Myocyte (in vitro differentiated cells): ENCODE data around the gene TAMM41. TPM values are rescaled to one million over a fixed set of nuclear protein-coding genes. Genes with fewer than 3 reads are reported as not detected.
"Not testable (repeated sequence)": the region's sequence is repeated elsewhere in the genome, so short reads cannot be mapped to it uniquely, and the experiment has no call there.

Source experiments
- DNase-seq: peaks from one replicate; pipeline ENCODE4 v3.0.0-alpha.2; 2012; ENCODE audit warnings: low read depth
- total RNA-seq: library from RNA; depleted of rRNA; stranded (reverse); fragments of >200 nt; gene quantifications from 2 replicates; pipeline ENCODE4 v1.2.3, GENCODE V29; 2014

TAMM41 gene
- total RNA-seq, 1 donor from 2014 or later, result 8.6 TPM

DNA sequence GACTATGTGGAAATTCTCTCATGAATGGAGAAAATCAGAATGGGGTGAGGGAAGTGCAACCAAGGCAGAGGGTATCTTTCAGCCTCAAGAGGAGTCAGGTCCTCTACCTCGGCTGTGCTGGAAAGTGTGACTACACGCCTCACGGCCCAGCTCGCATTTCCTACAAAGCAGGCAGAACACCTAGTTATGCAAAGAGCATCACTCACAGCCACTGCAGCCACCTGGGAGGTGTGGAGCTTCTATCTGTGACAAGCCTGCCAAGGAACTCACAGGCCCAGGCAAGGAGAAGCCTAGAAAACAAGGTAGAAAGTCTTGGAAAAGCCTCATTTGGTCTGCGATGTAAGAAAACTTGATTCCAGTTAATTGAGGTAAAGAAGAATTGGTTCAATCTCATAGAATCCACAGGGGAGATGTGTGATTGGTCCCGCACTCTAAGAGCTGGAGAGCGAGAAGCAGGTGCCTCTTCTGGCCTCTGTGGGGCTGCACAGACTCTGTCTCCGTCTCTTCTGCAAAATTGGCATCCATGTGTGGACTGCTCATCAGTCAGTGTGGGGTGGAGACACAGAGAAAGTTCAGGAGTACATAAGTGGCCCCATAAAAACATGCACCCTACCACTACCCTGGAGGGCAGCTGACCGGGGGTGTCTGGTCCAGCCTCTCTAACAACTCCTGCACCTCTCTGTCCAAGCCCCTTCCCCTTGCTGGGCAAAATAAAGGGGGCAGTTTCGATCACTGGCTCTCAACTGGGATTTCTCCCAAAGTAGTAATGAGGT lies 76.8 kb downstream of the TAMM41 start:
- DNase-seq, result no peak

- no peak for DNase-seq
Observed at GRCh38 chr3:11768604-11769003, 78.1 kb downstream of the TAMM41 start.

DNA sequence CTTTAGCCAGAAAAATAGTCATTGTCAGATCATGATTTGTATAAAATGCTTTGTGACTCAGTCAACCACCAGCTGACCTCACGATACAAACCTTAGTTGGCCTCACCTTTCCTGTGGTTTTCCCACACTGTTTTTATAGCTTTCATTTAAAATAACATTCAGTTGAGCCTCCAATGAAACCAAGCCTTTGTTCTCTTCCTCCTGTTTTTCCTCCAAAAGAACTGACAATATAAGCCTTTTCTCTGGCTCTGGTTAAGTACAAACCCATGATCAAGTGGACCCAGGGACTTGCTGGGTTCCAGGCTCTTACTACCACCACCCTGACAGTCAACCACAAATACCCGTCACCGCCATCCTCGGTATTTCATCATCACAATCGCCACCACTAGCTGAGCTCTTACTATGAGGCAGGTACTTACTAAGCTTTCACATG lies 81.7 kb downstream of the TAMM41 start:
- DNase-seq, result peak; percentile 40

DNA sequence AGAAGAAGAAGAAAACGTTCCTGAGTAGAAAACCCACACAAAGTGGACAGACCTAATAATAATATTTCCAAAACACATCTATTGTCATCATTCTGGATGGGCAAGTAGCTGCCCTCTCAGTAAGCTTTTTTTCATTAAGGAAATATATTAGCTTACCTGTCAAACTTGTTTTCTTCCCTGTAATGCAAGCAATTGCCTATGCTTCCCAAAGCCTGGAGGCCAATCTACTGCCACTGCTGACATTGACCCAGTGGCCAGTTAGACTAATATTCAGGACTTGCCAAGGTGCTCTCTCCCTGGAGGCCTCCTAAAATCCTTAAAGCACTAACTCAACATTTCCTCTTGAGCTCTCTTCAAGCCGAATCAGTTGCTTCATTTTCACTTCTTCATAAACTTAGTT lies 86.7 kb downstream of the TAMM41 start:
- no peak for DNase-seq

DNA sequence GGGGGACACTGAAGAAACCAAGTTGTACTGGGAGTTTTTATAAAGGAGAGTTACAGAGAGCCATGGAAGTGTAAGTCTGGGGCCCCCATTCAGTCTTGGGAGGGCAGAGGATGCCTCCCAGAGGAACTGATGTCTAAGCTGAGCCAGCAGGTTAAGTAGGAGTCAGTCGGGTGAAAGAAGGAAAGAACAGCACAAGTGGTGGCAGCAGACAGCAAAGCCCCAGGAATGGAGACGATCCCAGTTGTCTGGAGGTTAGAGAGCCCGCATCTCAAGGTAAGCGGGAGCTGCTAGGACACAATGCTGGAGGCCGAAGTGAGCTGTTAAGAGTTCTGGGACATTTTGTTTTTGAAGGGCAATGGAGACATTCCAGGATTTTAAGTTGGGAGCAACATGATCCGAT lies 88.8 kb downstream of the TAMM41 start:
- no peak for DNase-seq

DNA sequence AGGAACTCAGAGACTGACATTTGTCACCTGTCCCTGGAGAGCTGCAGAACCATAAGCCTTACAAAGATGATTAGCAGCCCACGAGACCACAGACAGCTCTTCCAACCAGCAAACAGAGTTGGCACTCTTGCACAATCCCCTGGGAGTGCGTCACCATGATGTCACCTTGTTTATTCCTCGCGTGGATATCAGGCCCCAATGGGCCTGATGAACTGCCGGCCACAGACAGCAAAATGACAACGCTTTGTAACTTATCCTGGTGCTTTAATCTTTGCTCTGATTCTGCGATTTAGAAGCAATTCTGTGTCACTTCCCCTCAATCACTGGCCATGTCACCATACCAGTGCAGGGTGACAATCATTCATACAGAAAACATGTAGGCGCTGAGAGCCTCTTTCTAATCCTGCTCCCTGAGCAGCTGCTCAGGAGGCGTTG lies 89.2 kb downstream of the TAMM41 start:
- peak; percentile 92 for DNase-seq

- DNase-seq, result no peak
Observed at GRCh38 chr3:11755276-11755675, 91.4 kb downstream of the TAMM41 start.

DNA sequence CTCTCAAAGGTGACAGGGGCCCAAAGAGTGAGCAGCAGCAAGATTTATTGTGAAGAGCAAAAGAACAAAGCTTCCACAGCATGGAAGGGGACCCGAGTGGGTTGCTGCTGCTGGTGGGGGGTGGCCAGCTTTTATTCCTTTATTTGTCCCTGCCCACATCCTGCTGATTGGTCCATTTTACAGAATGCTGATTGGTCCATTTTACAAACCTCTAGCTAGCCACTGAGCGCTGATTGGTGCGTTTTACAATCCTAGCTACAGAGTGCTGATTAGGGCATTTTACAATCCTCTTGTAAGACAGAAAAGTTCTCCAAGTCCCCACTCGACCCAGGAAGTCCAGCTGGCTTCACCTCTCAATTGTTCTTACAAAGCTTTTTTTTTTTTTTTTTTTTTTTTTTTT lies 94.4 kb downstream of the TAMM41 start:
- DNase-seq, result not testable (repeated sequence)

GRCh38 chr3:11748306-11748705 lies 98.4 kb downstream of the TAMM41 start:
- peak; percentile 49 for DNase-seq

Other genes starting within 250 kb of the TAMM41 start
- 71.9 and 102 TPM in 2 replicates for gene VGLL4, start 203.0 kb downstream of the TAMM41 start, total RNA-seq
- not detected in 2 replicates for gene SYN2, start 157.5 kb upstream of the TAMM41 start, total RNA-seq